Thyroid gland (tissue), 4 donors: ENCODE measurements around the gene TENM3.

Experiments used
- CTCF ChIP-seq, 6 experiments: fragments of 200-600 bp in 3 of 6; fragments of 450-650 bp in 3 of 6; sonication (generic) in 3 of 6; IDR thresholded peaks; one replicate each; pipeline ENCODE4 v1.5.1; 2016 to 2019; ENCODE audit warnings: antibody characterized with exemption in 6 of 6, mild to moderate bottlenecking in 2 of 6, inconsistent platforms in 1 of 6, moderate library complexity in 1 of 6
- POLR2A ChIP-seq, 2 donors: fragments of 450-650 bp; IDR thresholded peaks; one replicate each; pipeline ENCODE4 v1.6.1; 2017; ENCODE audit warnings: antibody characterized with exemption in 2 of 2, mild to moderate bottlenecking in 2 of 2, moderate library complexity in 1 of 2

DNA sequence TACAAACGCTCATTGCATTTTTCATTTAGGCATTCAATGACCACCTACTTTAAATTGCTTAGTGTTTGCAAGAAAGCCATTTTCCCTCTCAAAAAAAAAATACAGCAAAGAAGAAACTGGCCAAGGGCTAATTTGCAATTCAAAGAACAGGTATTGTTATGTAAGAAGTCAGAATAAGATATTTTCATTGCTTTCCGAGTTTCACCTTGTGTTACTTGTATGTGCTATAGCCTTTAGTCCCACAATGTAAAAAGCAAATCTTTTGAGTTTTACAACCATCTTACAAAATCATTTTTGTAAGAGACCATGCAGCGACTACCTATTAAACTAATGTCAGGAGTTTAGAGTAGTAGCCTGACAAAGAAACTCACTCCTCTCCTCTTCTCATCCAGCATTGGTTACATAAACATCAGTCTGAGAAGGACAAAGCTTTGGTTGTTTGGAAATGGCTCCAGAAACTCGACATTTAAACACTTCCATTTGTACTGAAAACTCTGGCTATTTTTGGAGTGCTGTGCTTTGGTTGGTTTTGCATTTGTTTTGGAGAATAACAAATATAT is 15.3 kb downstream of the TENM3 start:
- TF ChIP-seq CTCF (IDR thresholded peaks at IDR 0.05) (no peak), POLR2A (IDR thresholded peaks at IDR 0.05) (no peak)
